ENCODE results near the gene AAK1.

DNA sequence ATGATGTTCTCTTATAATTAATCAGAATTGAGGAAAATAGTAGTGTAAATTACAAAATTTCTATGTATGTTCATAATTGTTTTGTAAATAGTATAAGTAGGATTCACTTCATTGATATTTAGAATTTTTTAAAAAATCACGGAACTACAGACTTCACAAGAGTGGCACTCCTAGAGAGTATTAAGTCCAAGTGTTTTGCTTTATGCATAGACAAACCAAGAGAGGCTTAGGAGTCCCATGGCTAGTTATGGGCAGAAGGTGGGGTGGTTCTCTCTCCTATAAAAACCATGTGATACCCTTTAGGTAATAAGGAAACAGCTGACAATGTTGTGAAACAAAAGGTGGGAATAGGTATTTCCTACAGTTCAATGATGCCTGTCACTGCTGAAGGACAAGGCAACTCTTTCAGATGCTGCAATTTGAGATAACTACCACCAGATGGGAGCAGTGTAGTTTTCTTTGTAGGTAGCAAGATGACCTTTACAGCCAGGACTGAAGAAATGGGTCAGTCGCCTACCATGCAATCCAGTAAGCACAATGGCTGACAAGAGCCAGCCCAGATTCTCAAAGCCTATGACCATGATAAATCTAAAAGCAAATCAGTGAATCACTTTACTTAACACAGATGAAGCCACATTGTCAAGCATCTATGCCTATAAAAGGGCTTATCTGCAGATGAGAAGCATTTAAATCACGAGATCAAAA lies 83.9 kb downstream of the AAK1 start:
- TF ChIP-seq, protein P1, sequence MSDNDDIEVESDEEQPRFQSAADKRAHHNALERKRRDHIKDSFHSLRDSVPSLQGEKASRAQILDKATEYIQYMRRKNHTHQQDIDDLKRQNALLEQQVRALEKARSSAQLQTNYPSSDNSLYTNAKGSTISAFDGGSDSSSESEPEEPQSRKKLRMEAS (IDR thresholded peaks at IDR 0.05; ENCODE audit: low read depth, low read length), result no peak
- TF ChIP-seq POLR2A (IDR thresholded peaks at IDR 0.05; ENCODE audit: extremely low read depth, insufficient read length) (no peak), MYC (IDR thresholded peaks at IDR 0.05; ENCODE audit: low read depth, low read length) (no peak)
- TF ChIP-seq, protein P2, sequence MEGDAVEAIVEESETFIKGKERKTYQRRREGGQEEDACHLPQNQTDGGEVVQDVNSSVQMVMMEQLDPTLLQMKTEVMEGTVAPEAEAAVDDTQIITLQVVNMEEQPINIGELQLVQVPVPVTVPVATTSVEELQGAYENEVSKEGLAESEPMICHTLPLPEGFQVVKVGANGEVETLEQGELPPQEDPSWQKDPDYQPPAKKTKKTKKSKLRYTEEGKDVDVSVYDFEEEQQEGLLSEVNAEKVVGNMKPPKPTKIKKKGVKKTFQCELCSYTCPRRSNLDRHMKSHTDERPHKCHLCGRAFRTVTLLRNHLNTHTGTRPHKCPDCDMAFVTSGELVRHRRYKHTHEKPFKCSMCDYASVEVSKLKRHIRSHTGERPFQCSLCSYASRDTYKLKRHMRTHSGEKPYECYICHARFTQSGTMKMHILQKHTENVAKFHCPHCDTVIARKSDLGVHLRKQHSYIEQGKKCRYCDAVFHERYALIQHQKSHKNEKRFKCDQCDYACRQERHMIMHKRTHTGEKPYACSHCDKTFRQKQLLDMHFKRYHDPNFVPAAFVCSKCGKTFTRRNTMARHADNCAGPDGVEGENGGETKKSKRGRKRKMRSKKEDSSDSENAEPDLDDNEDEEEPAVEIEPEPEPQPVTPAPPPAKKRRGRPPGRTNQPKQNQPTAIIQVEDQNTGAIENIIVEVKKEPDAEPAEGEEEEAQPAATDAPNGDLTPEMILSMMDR (IDR thresholded peaks at IDR 0.05; ENCODE audit: low read depth, low read length), result peak; percentile 72

Measured in NB4 (cell line).